ELR (cell line): Measurements from ENCODE around the gene KIAA0513.
A peak's percentile ranks its signal among the peaks of the same experiment; 100 is the strongest.

Experiments
- DNase-seq: peaks from one replicate; pipeline ENCODE4 v3.0.0-alpha.2; 2015; ENCODE audit warnings: low read depth

Gene KIAA0513

GRCh38 chr16:85027349-85027957 is at the start of gene KIAA0513:
Gene KIAA0513, plus strand, starts transcription at chr16:85027795. Its CDS starts 39,277 bp downstream, at chr16:85067072.
- peak; percentile 94 for DNase-seq

GRCh38 chr16:84979516-84979915 is 48.1 kb upstream of the KIAA0513 start:
- peak; percentile 82 for DNase-seq

- DNase-seq = no peak
Measured at GRCh38 chr16:84982434-84982833, 45.2 kb upstream of the KIAA0513 start.

GRCh38 chr16:84985079-84986065 is 42.2 kb upstream of the KIAA0513 start:
- peak; percentile 91 for DNase-seq

GRCh38 chr16:84986102-84986501 is 41.5 kb upstream of the KIAA0513 start:
- no peak for DNase-seq

GRCh38 chr16:84986879-84987278 is 40.7 kb upstream of the KIAA0513 start:
- no peak for DNase-seq

- no peak for DNase-seq
Measured at GRCh38 chr16:84988328-84989080, 39.1 kb upstream of the KIAA0513 start.

GRCh38 chr16:84989749-84990620 is 37.6 kb upstream of the KIAA0513 start:
- no peak for DNase-seq

GRCh38 chr16:84990782-84991181 is 36.8 kb upstream of the KIAA0513 start:
- no peak for DNase-seq

GRCh38 chr16:84992717-84993075 is 34.9 kb upstream of the KIAA0513 start:
- DNase-seq = no peak

- DNase-seq = no peak
Measured at GRCh38 chr16:84993926-84994325, 33.7 kb upstream of the KIAA0513 start.

- DNase-seq = no peak
Measured at GRCh38 chr16:84995663-84996062, 31.9 kb upstream of the KIAA0513 start.

GRCh38 chr16:84996365-84996764 is 31.2 kb upstream of the KIAA0513 start:
- no peak for DNase-seq

- DNase-seq = peak; percentile 61
Measured at GRCh38 chr16:84999200-84999599, 28.4 kb upstream of the KIAA0513 start.

GRCh38 chr16:84999857-85000480 is 27.6 kb upstream of the KIAA0513 start:
- no peak for DNase-seq

- no peak for DNase-seq
Measured at GRCh38 chr16:85002099-85002541, 25.5 kb upstream of the KIAA0513 start.

- DNase-seq = no peak
Measured at GRCh38 chr16:85002608-85003007, 25.0 kb upstream of the KIAA0513 start.

GRCh38 chr16:85003076-85003475 is 24.5 kb upstream of the KIAA0513 start:
- no peak for DNase-seq

- DNase-seq = no peak
Measured at GRCh38 chr16:85003725-85004586, 23.6 kb upstream of the KIAA0513 start.
